Stimulated activated CD8-positive, alpha-beta memory T cell treated with anti-CD3 and anti-CD28 coated beads, Interleukin-15, amount 100 ng/mL, for 24 hours (primary cell): ENCODE results near the gene TMEM101.
"Not testable (repeated sequence)": the region's sequence is repeated elsewhere in the genome, so short reads cannot be mapped to it uniquely, and the experiment has no call there.

Source experiments
- DNase-seq: peaks from one replicate; pipeline ENCODE4 v3.0.0-alpha.2; 2020; ENCODE audit warnings: low read depth

Gene TMEM101

GRCh38 chr17:44000141-44000860 lies 14.5 kb downstream of the TMEM101 start:
- DNase-seq: no peak

GRCh38 chr17:43999024-43999423 lies 15.7 kb downstream of the TMEM101 start:
- DNase-seq: no peak

- no peak for DNase-seq
Measured at GRCh38 chr17:43998552-43998951, 16.2 kb downstream of the TMEM101 start.

- not testable (repeated sequence) for DNase-seq
Measured at GRCh38 chr17:43997180-43997579, 17.6 kb downstream of the TMEM101 start.

- no peak for DNase-seq
Measured at GRCh38 chr17:43995150-43995471, 19.7 kb downstream of the TMEM101 start.

- no peak for DNase-seq
Measured at GRCh38 chr17:43994272-43995149, 20.3 kb downstream of the TMEM101 start.

- no peak for DNase-seq
Measured at GRCh38 chr17:43992641-43993040, 22.1 kb downstream of the TMEM101 start.

GRCh38 chr17:43988301-43988700 lies 26.5 kb downstream of the TMEM101 start:
- DNase-seq: no peak

- DNase-seq: no peak
Measured at GRCh38 chr17:43987131-43988021, 27.4 kb downstream of the TMEM101 start.

- DNase-seq: no peak
Measured at GRCh38 chr17:43986225-43986981, 28.4 kb downstream of the TMEM101 start.

GRCh38 chr17:43984521-43984920 lies 30.2 kb downstream of the TMEM101 start:
- no peak for DNase-seq

GRCh38 chr17:43983515-43984411 lies 31.0 kb downstream of the TMEM101 start:
- no peak for DNase-seq

- DNase-seq: no peak
Measured at GRCh38 chr17:43983196-43983514, 31.6 kb downstream of the TMEM101 start.

- DNase-seq: no peak
Measured at GRCh38 chr17:43982171-43982570, 32.6 kb downstream of the TMEM101 start.

GRCh38 chr17:43979671-43980070 lies 35.1 kb downstream of the TMEM101 start:
- no peak for DNase-seq

GRCh38 chr17:43979011-43979410 lies 35.8 kb downstream of the TMEM101 start:
- no peak for DNase-seq

- DNase-seq: no peak
Measured at GRCh38 chr17:43978078-43978477, 36.7 kb downstream of the TMEM101 start.

- no peak for DNase-seq
Measured at GRCh38 chr17:43976963-43977837, 37.6 kb downstream of the TMEM101 start.

GRCh38 chr17:43975898-43976297 lies 38.9 kb downstream of the TMEM101 start:
- DNase-seq: no peak
